ACC112 (cell line): ENCODE results near the gene TXNDC16.
A peak's percentile ranks its signal among the peaks of the same experiment; 100 is the strongest.
"Not testable (repeated sequence)": the region's sequence is repeated elsewhere in the genome, so short reads cannot be mapped to it uniquely, and the experiment has no call there.

Experiments used
- H2AFZ ChIP-seq: fragments of 200-600 bp; sonication (generic); one replicate; pipeline ENCODE4 v1.6.0; 2017; ENCODE audit warnings: antibody characterized with exemption, low read length; ENCODE audit not compliant: unreplicated experiment
- H3K27ac ChIP-seq: fragments of 200-600 bp; sonication (generic); 2 replicates; pipeline ENCODE4 v1.5.1; 2014; ENCODE audit warnings: low read depth, mild to moderate bottlenecking, antibody characterized with exemption, low read length, moderate library complexity
- H3K27me3 ChIP-seq: fragments of 200-600 bp; sonication (generic); 2 replicates; pipeline ENCODE4 v1.6.1; 2014; ENCODE audit warnings: mild to moderate bottlenecking, antibody characterized with exemption, low read length, moderate library complexity, mixed read lengths; ENCODE audit not compliant: insufficient read depth
- H3K36me3 ChIP-seq: fragments of 200-600 bp; sonication (generic); 2 replicates; pipeline ENCODE4 v1.6.1; 2016; ENCODE audit warnings: mild to moderate bottlenecking, antibody characterized with exemption, low read length, moderate library complexity, mixed read lengths; ENCODE audit not compliant: insufficient read depth
- H3K4me1 ChIP-seq: fragments of 200-600 bp; sonication (generic); one replicate; pipeline ENCODE4 v1.6.1; 2016; ENCODE audit warnings: low read length, mixed read lengths; ENCODE audit not compliant: insufficient read depth, unreplicated experiment, control insufficient read depth
- H3K4me3 ChIP-seq: fragments of 200-600 bp; sonication (generic); 2 replicates; pipeline ENCODE4 v1.5.1; 2014; ENCODE audit warnings: mild to moderate bottlenecking, low read depth, low read length
- H3K79me2 ChIP-seq: fragments of 200-600 bp; sonication (generic); one replicate; pipeline ENCODE4 v1.6.0; 2016; ENCODE audit warnings: low read length; ENCODE audit not compliant: control insufficient read depth, unreplicated experiment, insufficient read depth

Gene TXNDC16

GRCh38 chr14:52552063-52552988, at the start of gene TXNDC16, which contains the start of gene GPR137C:
Gene TXNDC16 (minus strand): TSS chr14:52552505. CDS start chr14:52543557, 8,948 bp downstream.
Gene GPR137C (plus strand): TSS chr14:52552836. CDS start chr14:52553148, 312 bp downstream.
- H3K4me3 ChIP-seq, result peak within 1 kb of the TSS; percentile 94
- H3K4me1 ChIP-seq, result peaks cover 8% of the 10 kb centered on the region
- no peaks in the 10 kb centered on the region for H3K36me3 ChIP-seq
- H2AFZ ChIP-seq, result peak within 1 kb of the TSS; percentile 96
- H3K79me2 ChIP-seq, result peaks cover 5% of the 10 kb centered on the region
- no peaks in the 10 kb centered on the region for H3K27me3 ChIP-seq
- peak within 1 kb of the TSS; percentile 42; the same call in 1 of the 2 replicates for H3K27ac ChIP-seq

DNA sequence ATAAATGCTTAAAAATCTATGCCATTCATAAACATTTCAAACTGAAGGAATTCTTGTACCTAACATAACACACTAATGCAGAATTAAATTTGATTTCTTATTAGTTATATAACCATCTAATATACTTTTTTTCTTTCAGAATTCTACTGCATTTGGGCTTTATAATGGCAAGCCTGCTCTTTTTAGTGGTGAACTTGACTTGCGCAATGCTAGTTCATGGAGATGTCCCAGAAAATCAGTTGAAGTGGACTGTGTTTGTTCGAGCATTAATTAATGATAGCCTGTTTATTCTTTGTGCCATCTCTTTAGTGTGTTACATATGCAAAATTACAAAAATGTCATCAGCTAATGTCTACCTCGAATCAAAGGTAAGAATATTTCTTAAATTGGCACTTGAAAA, 47.7 kb upstream of the TXNDC16 start:
- H3K27me3 ChIP-seq, result no peaks in the 10 kb centered on the region
- H3K4me3 ChIP-seq, result no peak overlapping the region
- H3K4me1 ChIP-seq, result no peaks in the 10 kb centered on the region
- no peaks in the 10 kb centered on the region for H3K79me2 ChIP-seq
- no peak overlapping the region for H2AFZ ChIP-seq
- H3K27ac ChIP-seq, result no peak overlapping the region
- H3K36me3 ChIP-seq, result no peaks in the 10 kb centered on the region

DNA sequence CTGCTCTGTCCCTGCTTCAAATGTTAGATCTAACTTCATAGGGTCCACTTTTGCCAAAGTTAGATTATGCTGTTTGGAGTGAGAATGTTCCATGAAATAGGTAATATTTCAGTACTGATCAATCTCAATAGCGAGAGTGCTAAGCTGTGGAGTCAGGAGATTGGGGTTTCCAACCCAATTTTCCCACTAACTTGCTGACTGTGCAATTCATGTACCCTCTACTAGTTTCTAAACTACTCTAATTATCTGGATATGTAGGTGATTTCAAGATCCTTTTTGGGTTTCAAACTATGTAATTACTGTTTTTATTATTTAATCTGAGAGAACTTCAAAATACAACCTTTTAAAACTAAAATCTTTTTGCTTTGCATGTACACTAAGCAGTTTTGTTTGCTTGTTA, 46.3 kb upstream of the TXNDC16 start:
- no peaks in the 10 kb centered on the region for H3K27me3 ChIP-seq
- no peaks in the 10 kb centered on the region for H3K79me2 ChIP-seq
- no peak overlapping the region for H3K27ac ChIP-seq
- no peaks in the 10 kb centered on the region for H3K36me3 ChIP-seq
- no peaks in the 10 kb centered on the region for H3K4me1 ChIP-seq
- no peak overlapping the region for H3K4me3 ChIP-seq
- H2AFZ ChIP-seq, result no peak overlapping the region

- no peak overlapping the region for H3K27ac ChIP-seq
- no peaks in the 10 kb centered on the region for H3K4me1 ChIP-seq
- no peaks in the 10 kb centered on the region for H3K79me2 ChIP-seq
- H2AFZ ChIP-seq, result no peak overlapping the region
- no peak overlapping the region for H3K4me3 ChIP-seq
- no peaks in the 10 kb centered on the region for H3K27me3 ChIP-seq
- H3K36me3 ChIP-seq, result no peaks in the 10 kb centered on the region
Observed at GRCh38 chr14:52596861-52597260, 44.6 kb upstream of the TXNDC16 start.

DNA sequence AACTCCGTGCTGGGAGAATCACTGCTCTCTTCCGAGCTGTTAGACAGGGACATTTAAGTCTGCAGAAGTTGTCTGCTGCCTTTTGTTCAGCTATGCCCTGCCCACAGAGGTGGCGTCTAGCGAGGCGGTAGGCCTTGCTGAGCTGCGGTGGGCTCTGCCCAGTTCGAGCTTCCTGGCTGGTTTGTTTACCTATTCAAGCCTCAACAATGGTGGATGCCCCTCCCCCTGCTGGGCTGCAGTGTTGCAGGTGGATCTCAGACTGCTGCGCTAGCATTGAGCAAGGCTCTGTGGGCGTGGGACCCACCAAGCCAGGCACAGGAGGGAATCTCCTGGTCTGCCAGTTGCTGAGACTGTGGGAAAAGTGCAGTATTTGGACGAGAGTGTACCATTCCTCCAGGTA, 44.0 kb upstream of the TXNDC16 start:
- no peaks in the 10 kb centered on the region for H3K27me3 ChIP-seq
- H2AFZ ChIP-seq, result no peak overlapping the region

GRCh38 chr14:52590318-52590717, 38.0 kb upstream of the TXNDC16 start:
- no peaks in the 10 kb centered on the region for H3K4me1 ChIP-seq
- H3K27me3 ChIP-seq, result no peaks in the 10 kb centered on the region
- H3K27ac ChIP-seq, result no peak overlapping the region
- H3K36me3 ChIP-seq, result no peaks in the 10 kb centered on the region
- no peak overlapping the region for H2AFZ ChIP-seq
- H3K79me2 ChIP-seq, result no peaks in the 10 kb centered on the region
- no peak overlapping the region for H3K4me3 ChIP-seq

More for the DNA sequence above, 44.0 kb upstream of the TXNDC16 start:
- Histone ChIP-seq H3K4me1 (no peaks in the 10 kb centered on the region), H3K27ac (no peak overlapping the region), H3K79me2 (no peaks in the 10 kb centered on the region), H3K4me3 (no peak overlapping the region), H3K36me3 (no peaks in the 10 kb centered on the region)

DNA sequence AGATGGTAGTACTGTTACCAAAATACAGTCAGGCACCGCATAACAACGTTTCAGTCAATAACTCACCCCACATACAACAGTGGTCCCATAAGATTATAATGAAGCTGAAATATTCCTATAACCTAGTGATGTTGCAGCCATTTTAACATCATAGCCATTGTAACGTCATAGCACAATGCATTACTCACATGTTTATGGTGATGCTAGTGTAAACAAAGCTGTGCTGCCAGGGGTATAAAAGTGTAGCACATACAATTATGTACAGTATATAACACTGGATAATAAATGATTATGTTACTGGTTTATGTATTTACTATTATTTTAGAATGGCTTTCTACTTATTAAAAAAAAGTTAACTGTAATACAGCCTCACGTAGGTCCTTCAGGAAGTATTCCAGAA, 37.3 kb upstream of the TXNDC16 start:
- Histone ChIP-seq H3K27ac (no peak overlapping the region), H3K79me2 (no peaks in the 10 kb centered on the region), H3K27me3 (no peaks in the 10 kb centered on the region), H3K4me3 (no peak overlapping the region), H3K4me1 (no peaks in the 10 kb centered on the region), H3K36me3 (no peaks in the 10 kb centered on the region), H2AFZ (no peak overlapping the region)

- peak overlapping the region; percentile 91 for H2AFZ ChIP-seq
- no peaks in the 10 kb centered on the region for H3K79me2 ChIP-seq
- H3K27me3 ChIP-seq, result no peaks in the 10 kb centered on the region
- no peak overlapping the region for H3K4me3 ChIP-seq
- no peaks in the 10 kb centered on the region for H3K36me3 ChIP-seq
- peaks cover 10% of the 10 kb centered on the region for H3K4me1 ChIP-seq
- no peak overlapping the region for H3K27ac ChIP-seq
Observed at GRCh38 chr14:52583544-52583943, 31.2 kb upstream of the TXNDC16 start.

GRCh38 chr14:52575858-52576257, 23.6 kb upstream of the TXNDC16 start:
- Histone ChIP-seq H2AFZ (no peak overlapping the region), H3K4me3 (no peak overlapping the region), H3K4me1 (no peaks in the 10 kb centered on the region), H3K79me2 (no peaks in the 10 kb centered on the region), H3K27ac (no peak overlapping the region), H3K36me3 (no peaks in the 10 kb centered on the region), H3K27me3 (no peaks in the 10 kb centered on the region)

GRCh38 chr14:52568454-52568853, 16.1 kb upstream of the TXNDC16 start:
- H3K4me3 ChIP-seq, H3K4me1 ChIP-seq, H3K27me3 ChIP-seq, H3K79me2 ChIP-seq, H3K36me3 ChIP-seq, H3K27ac ChIP-seq, H2AFZ ChIP-seq: not testable (repeated sequence)

- Histone ChIP-seq H3K27ac (no peak overlapping the region), H3K27me3 (no peaks in the 10 kb centered on the region), H3K36me3 (0 out of 2 replicates have a peak, but pooled peaks cover 3% of the 10 kb centered on the region), H3K4me3 (no peak overlapping the region), H3K4me1 (peaks cover 4% of the 10 kb centered on the region), H3K79me2 (no peaks in the 10 kb centered on the region), H2AFZ (no peak overlapping the region)
Observed at GRCh38 chr14:52563120-52563519, 10.8 kb upstream of the TXNDC16 start.
